ENCODE measurements around the gene RAP1GDS1.
A peak's percentile ranks its signal among the peaks of the same experiment; 100 is the strongest.
"Not testable (repeated sequence)": the region's sequence is repeated elsewhere in the genome, so short reads cannot be mapped to it uniquely, and the experiment has no call there.

RAP1GDS1 gene

DNA sequence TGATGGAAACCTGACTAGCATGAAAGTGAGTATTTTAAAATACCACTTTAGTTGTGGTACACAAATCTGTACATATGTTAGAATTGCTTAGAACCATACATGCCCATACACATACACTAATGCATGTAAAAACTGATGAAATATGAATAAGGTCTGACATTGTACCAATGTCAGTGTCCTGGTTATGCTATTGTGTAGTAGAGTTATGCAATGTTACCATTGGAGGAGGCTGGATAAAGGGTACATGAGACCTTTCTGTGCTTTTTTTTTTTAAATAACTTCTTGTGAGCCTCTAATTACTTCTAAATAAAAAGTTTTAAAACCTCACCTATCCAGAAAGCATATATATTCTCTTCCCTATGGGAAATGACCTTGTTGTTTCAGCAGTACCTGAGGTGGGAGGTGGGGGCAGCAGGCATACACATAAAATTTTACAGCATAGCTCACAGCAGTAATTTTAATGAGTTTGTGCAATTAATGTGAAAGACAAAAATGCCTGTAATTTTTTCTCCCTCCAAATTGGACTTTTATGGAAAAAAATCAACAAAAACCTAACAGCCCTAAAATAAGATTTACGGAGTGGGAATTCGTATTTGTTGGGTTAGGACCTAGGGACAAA, 97.6 kb downstream of the RAP1GDS1 start:
- no peak for FAIRE-seq

DNA sequence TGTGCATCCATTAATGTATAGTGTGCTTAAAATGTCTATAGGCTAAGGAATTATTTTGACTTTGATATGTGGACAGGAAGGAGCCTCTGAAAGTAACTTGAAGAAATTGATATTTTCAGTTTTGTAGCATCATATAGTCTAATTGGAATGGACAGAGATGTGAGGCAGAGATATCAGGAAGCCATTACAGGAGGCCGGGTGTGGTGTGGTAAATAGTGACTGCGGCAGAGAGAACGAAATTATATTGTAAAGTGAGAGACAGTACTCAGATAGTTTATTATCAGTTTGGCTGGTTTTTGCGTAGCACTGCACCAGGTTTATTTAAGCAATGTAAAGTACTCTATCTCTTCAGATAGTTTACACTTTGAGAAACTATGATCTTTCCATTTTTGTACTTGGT, 98.5 kb downstream of the RAP1GDS1 start:
- FAIRE-seq: no peak

DNA sequence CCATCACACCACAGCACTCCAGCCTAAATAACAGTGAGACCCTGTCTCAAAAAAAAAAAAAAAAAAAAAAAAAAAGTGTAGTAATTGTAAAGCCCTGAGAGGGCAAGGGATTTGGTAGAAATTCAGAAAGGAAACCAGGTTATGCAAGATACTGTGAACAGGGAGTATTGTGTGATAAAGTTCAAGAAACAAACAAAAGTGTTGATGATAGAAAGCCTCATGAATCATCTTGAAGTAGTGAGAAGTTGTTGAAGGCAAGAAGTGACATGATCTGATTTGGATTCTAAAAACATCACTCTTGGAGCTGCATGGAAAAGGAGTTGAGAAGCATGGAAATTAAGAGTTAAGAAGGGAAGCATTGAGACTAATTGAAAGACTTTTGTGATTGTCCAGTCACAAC, 102.2 kb downstream of the RAP1GDS1 start:
- FAIRE-seq: no peak

GRCh38 chr4:98366275-98366674, 105.1 kb downstream of the RAP1GDS1 start:
- FAIRE-seq: not testable (repeated sequence)

GRCh38 chr4:98368000-98368399, 106.8 kb downstream of the RAP1GDS1 start:
- FAIRE-seq: not testable (repeated sequence)

- FAIRE-seq: no peak
Measured at GRCh38 chr4:98369322-98369721, 108.1 kb downstream of the RAP1GDS1 start.

DNA sequence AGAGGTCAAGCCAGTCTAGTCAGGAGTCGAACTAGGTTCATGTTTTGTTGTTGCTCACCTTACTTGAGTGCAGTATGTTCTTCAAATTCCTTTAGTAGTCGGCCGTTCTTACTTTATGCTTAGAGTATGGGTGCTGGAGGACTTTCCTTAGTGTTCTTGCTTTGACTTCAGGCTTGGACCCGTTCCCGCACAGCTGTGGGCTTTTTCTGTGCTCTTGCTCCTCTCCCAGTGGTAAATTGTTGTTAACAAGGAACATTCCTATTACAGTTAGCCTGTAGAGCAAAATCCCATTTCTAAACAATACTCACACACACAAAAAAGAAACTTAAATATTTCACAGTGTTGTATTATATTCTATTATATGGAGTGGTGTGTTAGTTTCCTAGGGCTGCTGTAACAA, 113.5 kb downstream of the RAP1GDS1 start:
- no peak for FAIRE-seq

- no peak for FAIRE-seq
Measured at GRCh38 chr4:98377559-98377958, 116.4 kb downstream of the RAP1GDS1 start.

DNA sequence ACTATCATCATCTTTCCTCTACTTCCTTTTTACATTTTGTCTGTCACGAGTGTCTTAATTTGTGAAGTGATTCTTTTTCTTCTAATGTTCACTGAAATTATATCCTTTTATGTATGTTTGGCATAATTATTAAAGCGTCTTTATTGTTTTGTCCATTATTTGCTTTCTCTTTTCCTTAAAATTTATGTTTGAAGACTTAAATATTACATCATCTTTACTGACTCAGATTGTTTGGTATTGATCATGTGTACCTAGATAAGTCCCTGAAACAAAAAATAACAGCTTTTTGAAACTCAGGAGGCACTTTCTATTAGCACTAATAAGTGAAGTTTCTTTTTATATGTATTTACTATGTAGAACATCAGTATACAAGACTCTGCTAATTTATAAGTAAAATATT, 120.1 kb downstream of the RAP1GDS1 start:
- no peak for FAIRE-seq

DNA sequence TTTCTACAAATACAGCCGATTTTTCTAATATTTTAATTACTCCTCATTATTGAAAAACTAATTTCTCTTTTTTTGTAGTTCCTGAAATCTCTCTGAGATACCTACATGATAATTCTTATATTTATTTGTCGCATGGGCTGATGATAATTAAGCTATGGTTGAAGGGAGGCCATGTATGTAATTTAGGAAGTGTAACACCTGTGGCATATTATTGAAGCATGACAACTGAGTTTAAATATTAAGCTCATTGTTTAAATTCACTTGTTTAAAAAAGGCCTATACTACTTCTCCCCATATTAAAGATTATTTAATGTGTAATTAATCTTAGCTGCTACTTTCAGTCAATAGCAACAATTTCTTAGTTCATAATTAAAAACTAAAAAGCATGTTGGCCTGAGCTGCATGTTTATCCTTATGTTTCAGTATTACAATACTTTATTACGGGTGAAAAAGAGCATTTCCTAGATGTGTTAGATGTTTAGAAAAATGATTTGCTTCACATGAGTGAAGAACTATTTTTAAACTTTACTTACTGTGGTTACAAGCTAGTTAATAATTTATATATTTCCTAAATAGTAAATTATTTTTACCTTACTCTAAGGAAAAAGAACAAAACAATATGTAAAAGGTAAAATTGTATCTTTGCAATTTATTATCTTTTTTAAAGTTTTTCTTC, 122.4 kb downstream of the RAP1GDS1 start:
- FAIRE-seq: peak; percentile 8

DNA sequence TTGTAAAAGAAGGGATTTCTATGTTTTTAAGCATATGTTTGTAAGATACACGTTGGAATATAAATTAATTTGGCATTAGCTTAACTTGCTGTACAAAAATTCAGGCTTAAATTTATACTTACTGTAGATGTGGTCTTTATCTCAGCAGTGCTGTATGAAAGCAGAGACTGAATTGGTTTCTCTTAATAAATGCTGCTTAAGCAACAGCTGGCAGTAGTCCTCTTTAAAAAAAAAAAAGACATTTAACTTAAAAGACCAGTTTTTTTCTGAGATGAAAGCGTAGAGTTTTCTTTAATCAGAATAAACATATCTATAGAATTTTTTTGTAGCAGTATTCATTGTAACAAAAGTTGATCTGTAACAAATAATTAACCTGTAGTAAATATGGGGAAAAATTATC, 124.6 kb downstream of the RAP1GDS1 start:
- FAIRE-seq: no peak

GRCh38 chr4:98387345-98388026, 126.3 kb downstream of the RAP1GDS1 start:
- FAIRE-seq: no peak

DNA sequence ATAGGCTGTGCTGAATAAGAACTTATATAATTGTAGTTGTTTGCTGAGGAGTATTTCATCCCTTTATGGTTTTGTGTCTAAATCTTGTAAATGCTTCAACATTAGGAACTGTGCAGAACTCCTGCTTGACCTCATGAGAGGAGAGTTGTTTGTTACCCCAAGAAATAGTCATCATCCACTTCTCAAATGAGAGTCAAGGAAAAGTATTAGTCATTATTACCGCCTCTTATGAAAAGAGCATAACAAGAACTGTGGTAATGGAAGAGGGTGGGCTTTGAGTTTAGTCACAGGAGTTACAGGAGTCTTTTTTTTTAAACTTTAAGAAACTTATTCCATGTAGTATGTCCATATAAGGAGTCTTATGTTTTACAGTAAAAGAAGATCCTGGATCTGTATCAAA, 132.9 kb downstream of the RAP1GDS1 start:
- no peak for FAIRE-seq

GRCh38 chr4:98399915-98400314, 138.7 kb downstream of the RAP1GDS1 start:
- no peak for FAIRE-seq

GRCh38 chr4:98406819-98407218, 145.6 kb downstream of the RAP1GDS1 start:
- FAIRE-seq: no peak

DNA sequence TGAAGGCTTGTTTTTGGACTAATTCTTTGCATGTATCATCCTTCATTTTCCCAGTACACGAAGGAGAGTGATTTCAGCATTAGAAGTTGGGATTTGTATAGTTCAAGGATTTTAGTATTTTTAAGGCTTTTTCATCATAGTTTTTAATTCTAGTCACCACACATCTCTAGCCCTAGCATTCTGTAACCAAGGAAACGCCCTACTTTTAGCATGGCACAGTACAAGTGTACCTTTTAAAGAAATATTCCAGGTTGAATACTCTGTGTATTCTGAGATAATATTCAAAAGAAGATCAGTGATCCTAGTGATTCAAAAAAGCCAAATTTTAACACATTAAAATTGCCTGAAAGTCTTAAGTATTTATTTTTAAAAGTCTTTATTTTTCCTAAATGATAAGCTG, 150.5 kb downstream of the RAP1GDS1 start:
- FAIRE-seq: no peak

DNA sequence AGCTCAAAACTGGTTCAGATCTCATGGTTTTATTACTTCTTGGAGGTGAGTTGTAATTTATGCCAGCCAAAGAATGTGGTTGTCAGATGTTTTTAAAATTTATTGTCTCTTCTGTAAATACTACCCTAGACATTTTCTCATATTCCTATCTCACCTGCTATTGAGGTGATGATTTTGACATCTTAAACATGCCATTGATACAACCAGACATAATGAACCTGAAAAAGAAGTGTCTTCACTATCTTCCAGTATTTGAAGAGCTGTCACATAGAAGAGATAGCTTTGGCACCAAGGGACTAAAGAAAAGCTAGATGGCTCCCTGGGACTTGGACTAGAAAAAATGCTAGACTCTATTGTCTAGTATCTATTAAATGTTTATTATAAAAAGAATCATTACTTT, 155.7 kb downstream of the RAP1GDS1 start:
- no peak for FAIRE-seq

DNA sequence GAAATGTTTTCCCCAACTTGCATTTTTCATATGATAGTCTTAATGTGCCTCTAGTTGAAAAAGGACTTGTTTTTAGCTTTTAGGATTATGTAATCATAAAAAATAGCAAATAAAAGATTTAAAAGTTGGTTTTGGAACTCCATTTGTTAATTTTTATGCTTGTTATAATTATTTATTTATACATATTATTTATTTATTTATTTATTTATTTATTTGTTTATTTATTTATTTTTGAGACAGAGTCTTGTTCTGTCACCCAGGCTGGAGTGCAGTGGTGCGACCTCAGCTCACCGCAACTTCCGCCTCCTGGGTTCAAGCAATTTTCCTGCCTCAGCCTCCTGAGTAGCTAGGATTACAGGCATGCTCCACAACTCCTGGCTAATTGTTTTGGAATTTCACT, 159.0 kb downstream of the RAP1GDS1 start:
- FAIRE-seq: not testable (repeated sequence)

GRCh38 chr4:98421111-98421510, 159.9 kb downstream of the RAP1GDS1 start:
- no peak for FAIRE-seq

DNA sequence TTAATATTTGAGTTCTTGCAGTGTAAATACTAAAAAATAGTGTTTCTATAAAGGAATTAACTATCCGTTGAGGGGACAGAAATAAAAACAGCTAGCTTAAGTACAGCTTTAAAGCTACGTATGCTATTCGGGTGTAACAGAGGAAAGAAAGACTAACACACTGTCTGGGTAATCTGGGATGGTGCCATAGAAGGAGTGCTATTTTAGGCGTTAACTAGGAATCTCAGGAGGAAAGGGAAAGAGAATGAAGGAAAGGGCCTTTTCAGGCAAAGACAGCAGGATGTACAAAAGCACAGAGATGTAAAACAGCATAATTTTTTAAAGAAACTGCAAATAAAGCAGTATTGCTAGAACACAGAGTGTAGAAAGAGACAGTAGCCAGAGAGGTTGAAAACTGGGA, 161.8 kb downstream of the RAP1GDS1 start:
- no peak for FAIRE-seq

DNA sequence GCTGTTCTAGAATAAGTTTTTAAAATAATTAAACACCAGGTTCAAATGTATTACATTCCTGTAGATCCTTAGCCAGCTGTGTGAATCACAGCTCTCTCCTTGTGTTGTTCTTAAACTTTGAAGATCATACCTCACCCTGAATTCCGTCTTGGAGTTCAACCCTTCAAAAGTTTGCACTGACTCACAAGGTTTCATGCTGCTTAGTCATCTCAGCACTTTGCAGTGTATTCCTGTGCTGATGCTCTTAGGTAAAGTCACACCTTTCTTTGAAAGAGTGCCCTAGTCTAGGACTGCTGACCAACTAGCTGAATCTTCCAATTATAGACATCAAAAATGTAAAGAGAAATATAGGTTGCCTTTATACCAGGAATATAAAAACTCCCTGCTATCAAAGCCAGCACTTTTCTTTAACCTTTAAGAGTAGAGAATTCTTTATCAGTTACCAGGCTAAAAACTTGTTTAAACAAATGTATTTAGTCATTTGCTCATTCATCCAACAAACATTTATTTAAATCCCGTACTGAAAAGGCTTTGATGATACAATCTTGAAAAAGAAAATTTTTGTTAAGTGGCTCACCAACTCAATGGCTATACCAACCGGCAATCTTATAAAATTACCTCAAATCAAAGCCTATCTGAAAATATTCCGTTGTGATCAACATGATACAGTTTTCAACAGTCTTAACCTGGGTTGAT, 169.7 kb downstream of the RAP1GDS1 start:
- no peak for FAIRE-seq

GRCh38 chr4:98433691-98434090, 172.5 kb downstream of the RAP1GDS1 start:
- no peak for FAIRE-seq

- no peak for FAIRE-seq
Measured at GRCh38 chr4:98434816-98435215, 173.6 kb downstream of the RAP1GDS1 start.

DNA sequence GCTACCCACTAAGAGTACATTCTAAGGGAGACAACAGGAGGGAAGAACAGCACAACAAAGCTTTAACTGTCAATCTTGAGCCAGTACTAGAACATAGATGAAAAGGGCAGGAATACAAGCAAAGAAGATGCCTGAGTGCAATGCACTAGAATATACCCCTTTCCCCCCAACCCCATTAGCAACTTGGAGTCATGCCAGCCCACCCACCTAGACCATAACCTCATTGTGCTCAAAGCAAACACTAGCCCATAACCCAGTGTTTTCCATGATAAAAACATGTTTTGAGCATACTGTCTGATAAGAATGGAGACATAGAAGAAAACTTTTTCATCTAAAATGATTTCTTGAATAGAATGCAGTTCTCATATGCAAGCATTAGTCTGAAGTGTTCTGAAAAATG, 183.2 kb downstream of the RAP1GDS1 start:
- FAIRE-seq: no peak

Measured in endometrium (tissue), 2 donors.